Mucosa of rectum (tissue), 2 donors: Measurements from ENCODE around the gene MRPS21.

Experiments used
- H3K27ac ChIP-seq, 2 donors: one replicate each; pipeline ENCODE4 v1.7.0; 2013; ENCODE audit warnings: inconsistent platforms in 2 of 2, low read depth in 2 of 2, low read length in 2 of 2
- H3K27me3 ChIP-seq, 2 donors: one replicate each; pipeline ENCODE4 v1.7.0; 2013; ENCODE audit warnings: low read length in 2 of 2; ENCODE audit not compliant: control insufficient read depth in 2 of 2, insufficient read depth in 2 of 2
- H3K36me3 ChIP-seq, 2 donors: one replicate each; pipeline ENCODE4 v1.7.0; 2013; ENCODE audit warnings: low read length in 2 of 2; ENCODE audit not compliant: control insufficient read depth in 2 of 2, insufficient read depth in 2 of 2
- H3K4me1 ChIP-seq, 2 donors: one replicate each; pipeline ENCODE4 v1.7.0; 2013; ENCODE audit warnings: low read length in 2 of 2, mild to moderate bottlenecking in 1 of 2; ENCODE audit not compliant: control insufficient read depth in 2 of 2, insufficient read depth in 2 of 2
- H3K4me3 ChIP-seq, 2 donors: one replicate each; pipeline ENCODE4 v1.7.0; 2013; ENCODE audit warnings: low read length in 2 of 2
- H3K9ac ChIP-seq, 2 donors: one replicate each; pipeline ENCODE4 v1.7.0; 2013; ENCODE audit warnings: low read length in 2 of 2, low read depth in 1 of 2, mild to moderate bottlenecking in 1 of 2
- H3K9me3 ChIP-seq, 2 donors: one replicate each; pipeline ENCODE4 v1.7.0; 2013; ENCODE audit warnings: low read length in 2 of 2; ENCODE audit not compliant: control insufficient read depth in 2 of 2
- donor health status: healthy.
- donor health status: Normal muscosa, but diverticular disease.

Gene MRPS21

GRCh38 chr1:150262388-150263320 is 31.0 kb upstream of the MRPS21 start:
- peaks cover 23 to 34% of the 10 kb centered on the region in 2 donors for H3K36me3 ChIP-seq
- no peak overlapping the region for H3K27ac ChIP-seq
- H3K4me3 ChIP-seq = no peak overlapping the region
- H3K9ac ChIP-seq = no peak overlapping the region
- H3K27me3 ChIP-seq = peaks cover 0 to 3% of the 10 kb centered on the region in 2 donors
- H3K9me3 ChIP-seq = no peaks in the 10 kb centered on the region
- peaks cover 7 to 10% of the 10 kb centered on the region in 2 donors for H3K4me1 ChIP-seq

GRCh38 chr1:150263549-150263948 is 30.1 kb upstream of the MRPS21 start:
- peaks cover 23 to 34% of the 10 kb centered on the region in 2 donors for H3K36me3 ChIP-seq
- H3K27ac ChIP-seq = no peak overlapping the region
- H3K4me3 ChIP-seq = no peak overlapping the region
- no peaks in the 10 kb centered on the region for H3K9me3 ChIP-seq
- no peak overlapping the region for H3K9ac ChIP-seq
- peaks cover 12 to 15% of the 10 kb centered on the region in 2 donors for H3K4me1 ChIP-seq
- H3K27me3 ChIP-seq = no peaks in the 10 kb centered on the region

GRCh38 chr1:150267896-150268295 is 25.8 kb upstream of the MRPS21 start:
- Histone ChIP-seq H3K27ac (peak overlapping the region; percentile 90 to 94), H3K4me3 (peak overlapping the region; percentile 90 to 96), H3K9ac (peak overlapping the region; percentile 96 to 99), H3K9me3 (no peaks in the 10 kb centered on the region), H3K27me3 (no peaks in the 10 kb centered on the region), H3K36me3 (peaks cover 23 to 34% of the 10 kb centered on the region in 2 donors), H3K4me1 (peaks cover 10 to 16% of the 10 kb centered on the region in 2 donors)

DNA sequence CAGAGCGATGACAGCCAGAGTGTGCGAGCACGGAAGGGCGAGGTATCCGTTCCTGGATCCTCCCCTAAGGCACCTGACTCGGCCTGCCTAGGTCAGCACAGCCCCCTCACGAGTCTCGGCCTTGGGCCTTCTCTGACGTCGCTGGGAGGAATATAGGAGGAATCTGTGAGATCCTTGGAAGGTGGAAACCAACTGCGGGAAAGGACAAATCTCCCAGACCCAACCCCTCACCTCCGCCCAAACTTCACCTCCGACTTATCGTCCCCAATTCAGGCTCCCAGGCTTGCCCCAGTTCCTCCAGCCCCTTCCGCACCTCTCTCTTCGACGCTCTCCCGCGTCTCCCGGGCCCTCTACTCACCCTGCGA is 25.3 kb upstream of the MRPS21 start:
- Histone ChIP-seq H3K4me3 (peak overlapping the region; percentile 90 to 96), H3K4me1 (peaks cover 10 to 16% of the 10 kb centered on the region in 2 donors), H3K36me3 (peaks cover 23 to 34% of the 10 kb centered on the region in 2 donors), H3K27ac (peak overlapping the region; percentile 90 to 94), H3K27me3 (no peaks in the 10 kb centered on the region), H3K9ac (peak overlapping the region; percentile 96 to 99), H3K9me3 (no peaks in the 10 kb centered on the region)

- Histone ChIP-seq H3K9ac (peak within 1 kb of the TSS; percentile 96 to 99), H3K9me3 (no peaks in the 10 kb centered on the region), H3K4me1 (peaks cover 10 to 16% of the 10 kb centered on the region in 2 donors), H3K27me3 (no peaks in the 10 kb centered on the region), H3K27ac (peak within 1 kb of the TSS; percentile 90 to 94), H3K4me3 (peak within 1 kb of the TSS; percentile 90 to 96), H3K36me3 (peaks cover 23 to 34% of the 10 kb centered on the region in 2 donors)
Observed at GRCh38 chr1:150268705-150269403, 24.8 kb upstream of the MRPS21 start, which contains the start of gene APH1A. Gene APH1A, minus strand, starts transcription at chr1:150269016. Its CDS starts 206 bp downstream, at chr1:150268810.

DNA sequence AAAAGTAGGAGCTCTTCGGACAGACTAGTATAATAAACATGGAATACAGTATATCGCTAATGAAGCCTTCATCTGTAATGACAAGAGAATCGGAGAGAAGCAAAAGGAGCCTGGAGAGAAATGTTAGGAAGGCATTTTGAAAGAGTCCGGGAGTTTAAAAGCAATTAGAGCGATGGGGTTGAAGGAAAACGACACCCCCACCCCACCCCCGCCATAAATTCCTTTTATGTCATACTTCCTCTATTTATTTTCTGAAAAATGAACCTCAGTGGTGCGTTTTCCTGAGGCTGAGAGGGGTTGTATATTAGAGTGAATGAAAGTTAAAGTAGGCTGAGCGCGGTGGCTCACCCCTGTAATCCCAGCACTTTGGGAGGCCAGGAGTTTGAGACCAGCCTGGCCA is 24.2 kb upstream of the MRPS21 start:
- H3K27ac ChIP-seq = peak overlapping the region; percentile 90 to 94

DNA sequence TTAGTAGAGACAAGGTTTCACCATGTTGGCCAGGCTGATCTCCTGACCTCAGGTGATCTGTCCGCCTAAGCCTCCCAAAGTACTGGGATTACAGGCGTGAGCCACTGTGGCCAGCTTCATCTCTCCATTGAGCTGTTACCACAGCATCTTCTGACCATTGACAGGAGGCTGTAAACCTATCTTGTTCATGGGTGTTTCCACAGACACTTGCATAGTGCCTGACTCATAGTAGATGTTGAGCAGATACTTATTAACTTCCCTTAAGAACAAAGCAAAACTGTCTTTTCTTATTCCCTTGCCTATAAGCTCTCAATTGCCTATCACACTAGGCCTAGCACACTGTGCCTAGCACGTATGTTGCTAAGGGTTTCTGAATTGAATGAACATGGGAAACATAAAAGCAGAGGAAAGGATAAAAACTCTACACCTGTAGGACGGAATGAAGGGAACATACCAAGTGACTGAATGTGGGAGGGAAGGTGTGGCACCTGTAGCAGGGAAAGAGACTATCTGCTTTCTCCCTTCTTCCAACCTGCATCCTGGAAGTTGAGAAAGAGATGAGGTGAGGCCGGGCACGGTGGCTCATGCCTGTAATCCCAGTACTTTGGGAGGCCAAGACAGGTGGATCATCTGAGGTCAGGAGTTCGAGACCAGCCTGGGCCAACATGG is 22.2 kb upstream of the MRPS21 start:
- H3K36me3 ChIP-seq = peaks cover 7 to 12% of the 10 kb centered on the region in 2 donors
- H3K27me3 ChIP-seq = no peaks in the 10 kb centered on the region
- H3K4me1 ChIP-seq = peaks cover 10 to 16% of the 10 kb centered on the region in 2 donors
- H3K9me3 ChIP-seq = no peaks in the 10 kb centered on the region
- no peak overlapping the region for H3K4me3 ChIP-seq
- no peak overlapping the region for H3K9ac ChIP-seq
- H3K27ac ChIP-seq = peak overlapping the region in 1 of 2 donors; percentile 52

More for the DNA sequence above, 24.2 kb upstream of the MRPS21 start:
- peak overlapping the region; percentile 96 to 99 for H3K9ac ChIP-seq
- peaks cover 10 to 16% of the 10 kb centered on the region in 2 donors for H3K4me1 ChIP-seq
- peak overlapping the region; percentile 90 to 96 for H3K4me3 ChIP-seq
- no peaks in the 10 kb centered on the region for H3K9me3 ChIP-seq
- peaks cover 22 to 31% of the 10 kb centered on the region in 2 donors for H3K36me3 ChIP-seq
- no peaks in the 10 kb centered on the region for H3K27me3 ChIP-seq

- Histone ChIP-seq H3K4me3 (peak overlapping the region in 1 of 2 donors; percentile 46), H3K4me1 (peaks cover 0 to 5% of the 10 kb centered on the region in 2 donors), H3K36me3 (no peaks in the 10 kb centered on the region), H3K9ac (no peak overlapping the region), H3K27ac (peak overlapping the region in 1 of 2 donors; percentile 10), H3K27me3 (no peaks in the 10 kb centered on the region), H3K9me3 (no peaks in the 10 kb centered on the region)
Observed at GRCh38 chr1:150273311-150273710, 20.4 kb upstream of the MRPS21 start.

DNA sequence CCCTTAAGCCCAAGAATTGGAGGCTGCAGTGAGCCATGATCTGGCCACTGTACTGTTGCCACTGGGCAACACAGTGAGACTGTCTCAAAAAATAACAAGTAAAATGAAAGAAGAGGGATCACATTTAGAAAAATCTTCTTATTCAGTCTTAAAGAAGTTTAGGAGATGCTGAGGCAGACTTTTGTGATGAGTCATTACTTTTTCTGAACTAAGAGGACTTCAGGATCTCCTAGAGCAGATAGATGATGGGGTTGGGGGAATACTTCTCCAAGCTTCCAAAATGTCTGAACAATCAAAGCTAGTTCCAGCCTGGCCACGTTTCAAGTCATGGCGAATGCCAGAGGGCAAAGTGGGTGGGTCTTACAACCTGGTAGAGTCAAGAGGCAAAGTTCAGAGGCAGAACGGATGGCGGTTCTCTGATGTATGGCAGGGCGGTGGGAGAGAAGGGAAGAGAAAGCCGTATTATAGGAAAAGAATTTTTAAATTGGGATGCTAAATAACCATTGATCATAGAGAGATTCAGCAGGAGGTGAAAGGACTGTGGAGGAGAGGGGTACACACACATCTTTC is 13.4 kb upstream of the MRPS21 start:
- H3K27me3 ChIP-seq = no peaks in the 10 kb centered on the region

More for the DNA sequence above, 13.4 kb upstream of the MRPS21 start:
- no peak overlapping the region for H3K4me3 ChIP-seq
- H3K9me3 ChIP-seq = no peaks in the 10 kb centered on the region
- no peak overlapping the region for H3K9ac ChIP-seq
- peak overlapping the region in 1 of 2 donors; percentile 20 for H3K27ac ChIP-seq
- H3K36me3 ChIP-seq = no peaks in the 10 kb centered on the region
- H3K4me1 ChIP-seq = peaks cover 19% of the 10 kb centered on the region in 2 donors
